DOHH2 (cell line): ENCODE data around the gene CLEC7A.

Source experiments
- H3F3A ChIP-seq: fragments of 200-600 bp; sonication (generic), shearing (Covaris generic); 2 replicates; pipeline ENCODE4 v1.6.0; 2016; ENCODE audit warnings: antibody characterized with exemption, mild to moderate bottlenecking; ENCODE audit not compliant: control insufficient read depth, insufficient read depth
- H3K27ac ChIP-seq: fragments of 200-600 bp; sonication (generic); 2 replicates; pipeline ENCODE4 v1.5.1; 2014; ENCODE audit warnings: low read depth, mild to moderate bottlenecking, low read length, moderate library complexity
- H3K27me3 ChIP-seq: fragments of 200-600 bp; sonication (generic); 2 replicates; pipeline ENCODE4 v1.6.1; 2014; ENCODE audit warnings: mild to moderate bottlenecking, low read length, mixed read lengths; ENCODE audit not compliant: control insufficient read depth
- H3K36me3 ChIP-seq: fragments of 200-600 bp; sonication (generic); 2 replicates; pipeline ENCODE4 v1.6.1; 2014; ENCODE audit warnings: mild to moderate bottlenecking, low read length, moderate library complexity, mixed read lengths; ENCODE audit not compliant: control insufficient read depth
- H3K4me1 ChIP-seq: fragments of 200-600 bp; sonication (generic); 2 replicates; pipeline ENCODE4 v1.6.1; 2014; ENCODE audit warnings: mild to moderate bottlenecking, low read length, mixed read lengths; ENCODE audit not compliant: control insufficient read depth
- H3K4me2 ChIP-seq: fragments of 200-600 bp; sonication (generic); 2 replicates; pipeline ENCODE4 v1.6.0; 2014; ENCODE audit warnings: mild to moderate bottlenecking, low read length, moderate library complexity
- H3K4me3 ChIP-seq: fragments of 200-600 bp; sonication (generic); 2 replicates; pipeline ENCODE4 v1.5.1; 2014; ENCODE audit warnings: mild to moderate bottlenecking, low read length, mixed read lengths
- H3K79me2 ChIP-seq: fragments of 200-600 bp; sonication (generic); 2 replicates; pipeline ENCODE4 v1.6.1; 2014; ENCODE audit warnings: mild to moderate bottlenecking, low read length, mixed read lengths; ENCODE audit not compliant: control insufficient read depth
- H3K9me2 ChIP-seq: fragments of 200-600 bp; sonication (generic); replicated peaks from 2 replicates; pipeline ENCODE4 v1.6.1; 2014; ENCODE audit warnings: mild to moderate bottlenecking, low read length, mixed read lengths; ENCODE audit not compliant: control insufficient read depth
- H3K9me3 ChIP-seq: fragments of 200-600 bp; sonication (generic); 2 replicates; pipeline ENCODE4 v1.6.1; 2014; ENCODE audit warnings: antibody characterized with exemption, low read length, mixed read lengths; ENCODE audit not compliant: control insufficient read depth, insufficient read depth
- H4K20me1 ChIP-seq: fragments of 200-600 bp; sonication (generic); 2 replicates; pipeline ENCODE4 v1.6.0; 2014; ENCODE audit warnings: low read depth, mild to moderate bottlenecking, antibody characterized with exemption, low read length, moderate library complexity; ENCODE audit not compliant: control insufficient read depth, insufficient read depth
- CTCF ChIP-seq: fragments of 200-600 bp; sonication (generic); IDR thresholded peaks from one replicate; pipeline ENCODE4 v1.5.1; 2014; ENCODE audit warnings: antibody characterized with exemption, mild to moderate bottlenecking, low read depth, low read length; ENCODE audit not compliant: poor library complexity, severe bottlenecking
- EZH2phosphoT487 ChIP-seq: fragments of 200-600 bp; sonication (generic); IDR thresholded peaks from 2 replicates; pipeline ENCODE4 v1.6.1; 2017; ENCODE audit warnings: borderline replicate concordance, mild to moderate bottlenecking, antibody characterized with exemption, low read length, moderate library complexity, mixed read lengths

Gene CLEC7A

GRCh38 chr12:10135126-10135525 lies 5.1 kb upstream of the CLEC7A start:
- H3F3A ChIP-seq: no peaks in the 10 kb centered on the region
- no peak overlapping the region for H3K27ac ChIP-seq
- no peak for TF ChIP-seq CTCF
- no peak for TF ChIP-seq EZH2phosphoT487
- peaks cover 3% of the 10 kb centered on the region for H3K4me1 ChIP-seq
- no peaks in the 10 kb centered on the region for H3K9me2 ChIP-seq
- no peaks in the 10 kb centered on the region for H4K20me1 ChIP-seq
- H3K4me3 ChIP-seq: no peak overlapping the region
- no peaks in the 10 kb centered on the region for H3K9me3 ChIP-seq
- H3K36me3 ChIP-seq: no peaks in the 10 kb centered on the region
- no peaks in the 10 kb centered on the region for H3K79me2 ChIP-seq
- peaks cover 9% of the 10 kb centered on the region for H3K27me3 ChIP-seq
- H3K4me2 ChIP-seq: no peak overlapping the region

- H4K20me1 ChIP-seq: no peaks in the 10 kb centered on the region
- H3K9me2 ChIP-seq: no peaks in the 10 kb centered on the region
- no peak overlapping the region for H3K4me2 ChIP-seq
- TF ChIP-seq CTCF: no peak
- TF ChIP-seq EZH2phosphoT487: no peak
- H3K9me3 ChIP-seq: no peaks in the 10 kb centered on the region
- H3K27me3 ChIP-seq: peaks cover 12% of the 10 kb centered on the region
- H3F3A ChIP-seq: no peaks in the 10 kb centered on the region
- H3K27ac ChIP-seq: no peak overlapping the region
- no peaks in the 10 kb centered on the region for H3K36me3 ChIP-seq
- H3K79me2 ChIP-seq: no peaks in the 10 kb centered on the region
- peaks cover 8% of the 10 kb centered on the region for H3K4me1 ChIP-seq
- H3K4me3 ChIP-seq: no peak overlapping the region
Observed at GRCh38 chr12:10132850-10133370, 2.9 kb upstream of the CLEC7A start.

GRCh38 chr12:10131111-10131690 lies 1.2 kb upstream of the CLEC7A start:
- H4K20me1 ChIP-seq: no peaks in the 10 kb centered on the region
- no peak for TF ChIP-seq EZH2phosphoT487
- TF ChIP-seq CTCF: no peak
- no peaks in the 10 kb centered on the region for H3K9me3 ChIP-seq
- no peak overlapping the region for H3K27ac ChIP-seq
- H3K4me3 ChIP-seq: no peak overlapping the region
- H3K4me2 ChIP-seq: no peak overlapping the region
- no peaks in the 10 kb centered on the region for H3K9me2 ChIP-seq
- no peaks in the 10 kb centered on the region for H3K79me2 ChIP-seq
- H3F3A ChIP-seq: no peaks in the 10 kb centered on the region
- H3K4me1 ChIP-seq: peaks cover 8% of the 10 kb centered on the region
- H3K27me3 ChIP-seq: peaks cover 6% of the 10 kb centered on the region
- H3K36me3 ChIP-seq: no peaks in the 10 kb centered on the region
